ENCODE measurements around the gene C12orf42.
"Not testable (repeated sequence)": the region's sequence is repeated elsewhere in the genome, so short reads cannot be mapped to it uniquely, and the experiment has no call there.

The C12orf42 gene

GRCh38 chr12:103424849-103425586 is 70.8 kb downstream of the C12orf42 start:
- 59% methylated on average over 7 of the region's 9 CpGs for WGBS
- DNase-seq; H2BK5ac ChIP-seq (ENCODE audit: low read depth, low read length, poor library complexity, severe bottlenecking); H2BK15ac ChIP-seq (ENCODE audit: low read depth, poor library complexity, severe bottlenecking); H3K9ac ChIP-seq (ENCODE audit: low read length); H4K8ac ChIP-seq (ENCODE audit: low read length); H4K91ac ChIP-seq (ENCODE audit: low read length); H3K18ac ChIP-seq (ENCODE audit: low read depth in 1 of 2, low read length in 2 of 2); H3K23ac ChIP-seq (ENCODE audit: low read length in 2 of 2); H2AFZ ChIP-seq (ENCODE audit: low read depth, low read length); H3K4me3 ChIP-seq (ENCODE audit: insufficient read depth in 1 of 2, low read depth in 1 of 2, low read length in 2 of 2); H2BK12ac ChIP-seq (ENCODE audit: low read length in 2 of 2); H2AK5ac ChIP-seq (ENCODE audit: low read length, severe bottlenecking); H3K36me3 ChIP-seq (ENCODE audit: control insufficient read depth in 1 of 2, insufficient read depth in 2 of 2, low read depth in 1 of 2, low read length in 2 of 2); H3K79me1 ChIP-seq (replicated peaks; ENCODE audit: low read length, poor library complexity, severe bottlenecking); H3K4me1 ChIP-seq (ENCODE audit: control insufficient read depth, insufficient read depth, low read depth, low read length); H3K27ac ChIP-seq (ENCODE audit: low read length, poor library complexity, severe bottlenecking); H3K27me3 ChIP-seq (ENCODE audit: control insufficient read depth in 1 of 2, insufficient read depth in 1 of 2, low read length in 2 of 2); H3K4me2 ChIP-seq (ENCODE audit: low read length, poor library complexity, severe bottlenecking); H3K9me3 ChIP-seq (ENCODE audit: control insufficient read depth, low read length); H2BK120ac ChIP-seq (ENCODE audit: low read depth, low read length); H3K14ac ChIP-seq (ENCODE audit: low read length in 2 of 2); H3K4ac ChIP-seq (ENCODE audit: low read depth in 1 of 2, low read length in 2 of 2): not testable (repeated sequence)

DNA sequence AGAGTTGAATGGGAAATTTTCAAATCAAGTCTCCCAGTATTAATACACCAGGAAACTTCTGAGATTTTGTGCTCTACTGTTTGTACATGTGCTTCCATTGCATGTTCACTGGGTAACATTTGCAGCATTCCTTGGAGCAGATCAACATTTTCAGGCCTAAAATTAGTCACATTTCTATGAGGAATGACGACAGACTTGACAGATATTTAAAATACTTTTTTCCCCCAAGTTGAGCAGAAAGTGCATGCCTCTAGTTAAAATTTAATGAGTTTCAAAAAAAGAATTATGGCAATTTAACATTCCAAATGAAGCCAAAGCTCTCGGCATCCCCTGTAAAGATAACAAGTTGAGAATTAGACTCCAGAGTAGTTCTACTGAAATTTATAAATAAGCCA is 72.3 kb downstream of the C12orf42 start:
- H2AFZ ChIP-seq (ENCODE audit: low read depth, low read length) = no peak overlapping the region
- H3K27me3 ChIP-seq (ENCODE audit: control insufficient read depth in 1 of 2, insufficient read depth in 1 of 2, low read length in 2 of 2) = no peaks in the 10 kb centered on the region
- no peak overlapping the region for H3K27ac ChIP-seq (ENCODE audit: low read length, poor library complexity, severe bottlenecking)
- H2BK120ac ChIP-seq (ENCODE audit: low read depth, low read length) = no peak overlapping the region
- no peak overlapping the region for H3K4me3 ChIP-seq (ENCODE audit: insufficient read depth in 1 of 2, low read depth in 1 of 2, low read length in 2 of 2)
- H3K79me1 ChIP-seq (replicated peaks; ENCODE audit: low read length, poor library complexity, severe bottlenecking) = no peaks in the 10 kb centered on the region
- H2AK5ac ChIP-seq (ENCODE audit: low read length, severe bottlenecking) = no peak overlapping the region
- H3K9ac ChIP-seq (ENCODE audit: low read length) = no peak overlapping the region
- no CpG with 5 or more reads among the region's 2 CpGs for WGBS
- no peak overlapping the region for H3K4me2 ChIP-seq (ENCODE audit: low read length, poor library complexity, severe bottlenecking)
- no peak overlapping the region for H3K4ac ChIP-seq (ENCODE audit: low read depth in 1 of 2, low read length in 2 of 2)
- no peak overlapping the region for H3K18ac ChIP-seq (ENCODE audit: low read depth in 1 of 2, low read length in 2 of 2)
- H3K36me3 ChIP-seq (ENCODE audit: control insufficient read depth in 1 of 2, insufficient read depth in 2 of 2, low read depth in 1 of 2, low read length in 2 of 2) = no peaks in the 10 kb centered on the region
- H4K91ac ChIP-seq (ENCODE audit: low read length) = no peak overlapping the region
- no peak for DNase-seq
- H2BK5ac ChIP-seq (ENCODE audit: low read depth, low read length, poor library complexity, severe bottlenecking) = no peak overlapping the region
- H2BK12ac ChIP-seq (ENCODE audit: low read length in 2 of 2) = no peak overlapping the region
- H3K14ac ChIP-seq (ENCODE audit: low read length in 2 of 2) = no peak overlapping the region
- H2BK15ac ChIP-seq (ENCODE audit: low read depth, poor library complexity, severe bottlenecking) = no peak overlapping the region
- no peaks in the 10 kb centered on the region for H3K4me1 ChIP-seq (ENCODE audit: control insufficient read depth, insufficient read depth, low read depth, low read length)
- no peak overlapping the region for H4K8ac ChIP-seq (ENCODE audit: low read length)
- no peak overlapping the region for H3K23ac ChIP-seq (ENCODE audit: low read length in 2 of 2)
- peaks cover 2% of the 10 kb centered on the region for H3K9me3 ChIP-seq (ENCODE audit: control insufficient read depth, low read length)

GRCh38 chr12:103422746-103423515 is 72.8 kb downstream of the C12orf42 start:
- Histone ChIP-seq H3K23ac (ENCODE audit: low read length in 2 of 2) (no peak overlapping the region), H3K9me3 (ENCODE audit: control insufficient read depth, low read length) (peaks cover 2% of the 10 kb centered on the region), H3K18ac (ENCODE audit: low read depth in 1 of 2, low read length in 2 of 2) (no peak overlapping the region), H3K9ac (ENCODE audit: low read length) (no peak overlapping the region), H3K4ac (ENCODE audit: low read depth in 1 of 2, low read length in 2 of 2) (no peak overlapping the region), H2BK120ac (ENCODE audit: low read depth, low read length) (no peak overlapping the region), H3K27ac (ENCODE audit: low read length, poor library complexity, severe bottlenecking) (no peak overlapping the region), H3K27me3 (ENCODE audit: control insufficient read depth in 1 of 2, insufficient read depth in 1 of 2, low read length in 2 of 2) (no peaks in the 10 kb centered on the region), H3K4me2 (ENCODE audit: low read length, poor library complexity, severe bottlenecking) (no peak overlapping the region), H2BK12ac (ENCODE audit: low read length in 2 of 2) (no peak overlapping the region), H3K36me3 (ENCODE audit: control insufficient read depth in 1 of 2, insufficient read depth in 2 of 2, low read depth in 1 of 2, low read length in 2 of 2) (no peaks in the 10 kb centered on the region), H3K4me3 (ENCODE audit: insufficient read depth in 1 of 2, low read depth in 1 of 2, low read length in 2 of 2) (no peak overlapping the region), H2BK15ac (ENCODE audit: low read depth, poor library complexity, severe bottlenecking) (no peak overlapping the region), H4K91ac (ENCODE audit: low read length) (no peak overlapping the region), H2AFZ (ENCODE audit: low read depth, low read length) (no peak overlapping the region), H4K8ac (ENCODE audit: low read length) (no peak overlapping the region), H2BK5ac (ENCODE audit: low read depth, low read length, poor library complexity, severe bottlenecking) (no peak overlapping the region), H3K4me1 (ENCODE audit: control insufficient read depth, insufficient read depth, low read depth, low read length) (no peaks in the 10 kb centered on the region), H3K14ac (ENCODE audit: low read length in 2 of 2) (no peak overlapping the region), H3K79me1 (replicated peaks; ENCODE audit: low read length, poor library complexity, severe bottlenecking) (no peaks in the 10 kb centered on the region), H2AK5ac (ENCODE audit: low read length, severe bottlenecking) (no peak overlapping the region)
- 49% methylated on average over 4 of the region's 4 CpGs for WGBS
- no peak for DNase-seq

DNA sequence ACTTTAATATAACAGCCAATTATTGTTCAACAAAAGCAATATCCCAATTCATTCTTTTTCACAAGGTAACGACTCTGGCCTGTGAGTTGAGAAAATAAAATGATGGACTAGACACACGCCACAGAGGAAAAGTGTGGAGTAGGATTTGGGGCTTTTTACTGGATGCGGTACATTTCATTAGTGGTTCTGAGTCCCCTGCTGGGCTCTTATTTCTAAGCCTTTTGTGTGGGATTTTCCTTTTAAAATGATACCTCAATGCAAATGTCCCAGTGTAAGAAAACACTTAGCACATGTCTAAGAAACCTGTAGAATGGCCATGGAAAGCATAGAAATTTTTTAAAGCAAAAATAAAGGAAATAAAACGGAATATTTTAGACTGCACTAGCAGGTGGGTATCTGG is 73.4 kb downstream of the C12orf42 start:
- no peaks in the 10 kb centered on the region for H3K27me3 ChIP-seq (ENCODE audit: control insufficient read depth in 1 of 2, insufficient read depth in 1 of 2, low read length in 2 of 2)
- no peak overlapping the region for H3K4ac ChIP-seq (ENCODE audit: low read depth in 1 of 2, low read length in 2 of 2)
- no peak overlapping the region for H4K91ac ChIP-seq (ENCODE audit: low read length)
- no peak overlapping the region for H2AK5ac ChIP-seq (ENCODE audit: low read length, severe bottlenecking)
- H3K79me1 ChIP-seq (replicated peaks; ENCODE audit: low read length, poor library complexity, severe bottlenecking) = no peaks in the 10 kb centered on the region
- no peaks in the 10 kb centered on the region for H3K36me3 ChIP-seq (ENCODE audit: control insufficient read depth in 1 of 2, insufficient read depth in 2 of 2, low read depth in 1 of 2, low read length in 2 of 2)
- no peak overlapping the region for H4K8ac ChIP-seq (ENCODE audit: low read length)
- H2AFZ ChIP-seq (ENCODE audit: low read depth, low read length) = no peak overlapping the region
- H3K14ac ChIP-seq (ENCODE audit: low read length in 2 of 2) = no peak overlapping the region
- peaks cover 2% of the 10 kb centered on the region for H3K9me3 ChIP-seq (ENCODE audit: control insufficient read depth, low read length)
- no peak overlapping the region for H2BK12ac ChIP-seq (ENCODE audit: low read length in 2 of 2)
- H3K27ac ChIP-seq (ENCODE audit: low read length, poor library complexity, severe bottlenecking) = no peak overlapping the region
- no peak for DNase-seq
- H3K23ac ChIP-seq (ENCODE audit: low read length in 2 of 2) = no peak overlapping the region
- no peak overlapping the region for H3K4me3 ChIP-seq (ENCODE audit: insufficient read depth in 1 of 2, low read depth in 1 of 2, low read length in 2 of 2)
- no peak overlapping the region for H2BK15ac ChIP-seq (ENCODE audit: low read depth, poor library complexity, severe bottlenecking)
- 73% methylated on average over 4 of the region's 4 CpGs for WGBS
- H3K4me1 ChIP-seq (ENCODE audit: control insufficient read depth, insufficient read depth, low read depth, low read length) = no peaks in the 10 kb centered on the region
- H3K9ac ChIP-seq (ENCODE audit: low read length) = no peak overlapping the region
- no peak overlapping the region for H3K18ac ChIP-seq (ENCODE audit: low read depth in 1 of 2, low read length in 2 of 2)
- no peak overlapping the region for H2BK120ac ChIP-seq (ENCODE audit: low read depth, low read length)
- H2BK5ac ChIP-seq (ENCODE audit: low read depth, low read length, poor library complexity, severe bottlenecking) = no peak overlapping the region
- H3K4me2 ChIP-seq (ENCODE audit: low read length, poor library complexity, severe bottlenecking) = no peak overlapping the region
